Measurements from ENCODE around the gene ISYNA1. TPM values are rescaled to one million over a fixed set of nuclear protein-coding genes. Genes with fewer than 3 reads are reported as not detected.

ISYNA1 gene
- total and polyA plus RNA-seq, 2 experiments from 2014 or later, result 191 to 208 TPM

GRCh38 chr19:18420930-18421329, 17.0 kb downstream of the ISYNA1 start:
- TF ChIP-seq ZNF462 (CRISPR knock-in tag; IDR thresholded peaks at IDR 0.05) (no peak), ZNF331 (CRISPR knock-in tag; IDR thresholded peaks at IDR 0.05; ENCODE audit: low read depth) (no peak), CREB1 (CRISPR knock-in tag; IDR thresholded peaks at IDR 0.05; ENCODE audit: low read depth) (no peak), JUNB (IDR thresholded peaks at IDR 0.05; ENCODE audit: unreplicated experiment) (no peak), EZH2 (IDR thresholded peaks at IDR 0.05; ENCODE audit: low read depth, unreplicated experiment) (no peak), POLR2AphosphoS5 (IDR thresholded peaks at IDR 0.05; ENCODE audit: low read depth) (no peak)
- TF ChIP-seq, protein P1, sequence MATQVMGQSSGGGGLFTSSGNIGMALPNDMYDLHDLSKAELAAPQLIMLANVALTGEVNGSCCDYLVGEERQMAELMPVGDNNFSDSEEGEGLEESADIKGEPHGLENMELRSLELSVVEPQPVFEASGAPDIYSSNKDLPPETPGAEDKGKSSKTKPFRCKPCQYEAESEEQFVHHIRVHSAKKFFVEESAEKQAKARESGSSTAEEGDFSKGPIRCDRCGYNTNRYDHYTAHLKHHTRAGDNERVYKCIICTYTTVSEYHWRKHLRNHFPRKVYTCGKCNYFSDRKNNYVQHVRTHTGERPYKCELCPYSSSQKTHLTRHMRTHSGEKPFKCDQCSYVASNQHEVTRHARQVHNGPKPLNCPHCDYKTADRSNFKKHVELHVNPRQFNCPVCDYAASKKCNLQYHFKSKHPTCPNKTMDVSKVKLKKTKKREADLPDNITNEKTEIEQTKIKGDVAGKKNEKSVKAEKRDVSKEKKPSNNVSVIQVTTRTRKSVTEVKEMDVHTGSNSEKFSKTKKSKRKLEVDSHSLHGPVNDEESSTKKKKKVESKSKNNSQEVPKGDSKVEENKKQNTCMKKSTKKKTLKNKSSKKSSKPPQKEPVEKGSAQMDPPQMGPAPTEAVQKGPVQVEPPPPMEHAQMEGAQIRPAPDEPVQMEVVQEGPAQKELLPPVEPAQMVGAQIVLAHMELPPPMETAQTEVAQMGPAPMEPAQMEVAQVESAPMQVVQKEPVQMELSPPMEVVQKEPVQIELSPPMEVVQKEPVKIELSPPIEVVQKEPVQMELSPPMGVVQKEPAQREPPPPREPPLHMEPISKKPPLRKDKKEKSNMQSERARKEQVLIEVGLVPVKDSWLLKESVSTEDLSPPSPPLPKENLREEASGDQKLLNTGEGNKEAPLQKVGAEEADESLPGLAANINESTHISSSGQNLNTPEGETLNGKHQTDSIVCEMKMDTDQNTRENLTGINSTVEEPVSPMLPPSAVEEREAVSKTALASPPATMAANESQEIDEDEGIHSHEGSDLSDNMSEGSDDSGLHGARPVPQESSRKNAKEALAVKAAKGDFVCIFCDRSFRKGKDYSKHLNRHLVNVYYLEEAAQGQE (IDR thresholded peaks at IDR 0.05; ENCODE audit: unreplicated experiment), result no peak
- TF ChIP-seq, protein P2, sequence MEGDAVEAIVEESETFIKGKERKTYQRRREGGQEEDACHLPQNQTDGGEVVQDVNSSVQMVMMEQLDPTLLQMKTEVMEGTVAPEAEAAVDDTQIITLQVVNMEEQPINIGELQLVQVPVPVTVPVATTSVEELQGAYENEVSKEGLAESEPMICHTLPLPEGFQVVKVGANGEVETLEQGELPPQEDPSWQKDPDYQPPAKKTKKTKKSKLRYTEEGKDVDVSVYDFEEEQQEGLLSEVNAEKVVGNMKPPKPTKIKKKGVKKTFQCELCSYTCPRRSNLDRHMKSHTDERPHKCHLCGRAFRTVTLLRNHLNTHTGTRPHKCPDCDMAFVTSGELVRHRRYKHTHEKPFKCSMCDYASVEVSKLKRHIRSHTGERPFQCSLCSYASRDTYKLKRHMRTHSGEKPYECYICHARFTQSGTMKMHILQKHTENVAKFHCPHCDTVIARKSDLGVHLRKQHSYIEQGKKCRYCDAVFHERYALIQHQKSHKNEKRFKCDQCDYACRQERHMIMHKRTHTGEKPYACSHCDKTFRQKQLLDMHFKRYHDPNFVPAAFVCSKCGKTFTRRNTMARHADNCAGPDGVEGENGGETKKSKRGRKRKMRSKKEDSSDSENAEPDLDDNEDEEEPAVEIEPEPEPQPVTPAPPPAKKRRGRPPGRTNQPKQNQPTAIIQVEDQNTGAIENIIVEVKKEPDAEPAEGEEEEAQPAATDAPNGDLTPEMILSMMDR (conservative IDR thresholded peaks at IDR 0.05; ENCODE audit: low read depth in 2 of 2), result no peak
- H3K27ac Mint-ChIP-seq, result no peak overlapping the region
- no peaks in the 10 kb centered on the region for H3K9me3 Mint-ChIP-seq
- H3K27ac ChIP-seq (ENCODE audit: low read depth), result no peak overlapping the region
- H3K4me1 Mint-ChIP-seq, result peaks cover 40% of the 10 kb centered on the region
- peaks cover 6% of the 10 kb centered on the region; the same call in 1 of the 2 replicates for H4K20me1 ChIP-seq (replicated peaks; ENCODE audit: insufficient read depth)
- DNase-seq (ENCODE audit: low spot score) (no peak), ATAC-seq (no peak)
- H3K4me2 ChIP-seq, result no peak overlapping the region
- H3F3A ChIP-seq (replicated peaks; ENCODE audit: low read depth), result peaks cover 19% of the 10 kb centered on the region
- no peaks in the 10 kb centered on the region for H3K36me3 ChIP-seq (ENCODE audit: insufficient read depth)
- H3K36me3 Mint-ChIP-seq (ENCODE audit: low read depth), result no peaks in the 10 kb centered on the region
- peaks cover 42% of the 10 kb centered on the region for H3K27me3 Mint-ChIP-seq (ENCODE audit: insufficient read depth, low read depth, poor library complexity)
- no peaks in the 10 kb centered on the region for H3K9me2 ChIP-seq (ENCODE audit: insufficient read depth)
- peak overlapping the region; percentile 77; the same call in 1 of the 3 replicates for H3K4me3 Mint-ChIP-seq
- H3K4me3 ChIP-seq, result no peak overlapping the region
- peaks cover 7% of the 10 kb centered on the region; the same call in 1 of the 2 replicates for H3K4me1 ChIP-seq (ENCODE audit: insufficient read depth)
- H3K79me2 ChIP-seq (replicated peaks; ENCODE audit: insufficient read depth), result no peaks in the 10 kb centered on the region
- peaks cover 39% of the 10 kb centered on the region for H3K27me3 ChIP-seq (ENCODE audit: insufficient read depth)
- H2AFZ ChIP-seq, result no peak overlapping the region
